GM10847 (cell line): ENCODE measurements around the gene EWSR1.

Source experiments
- POLR2A ChIP-seq: IDR thresholded peaks from 2 replicates; pipeline ENCODE4 v1.6.1; 2011; ENCODE audit not compliant: insufficient read length; ENCODE audit errors: extremely low read depth

Gene EWSR1

DNA sequence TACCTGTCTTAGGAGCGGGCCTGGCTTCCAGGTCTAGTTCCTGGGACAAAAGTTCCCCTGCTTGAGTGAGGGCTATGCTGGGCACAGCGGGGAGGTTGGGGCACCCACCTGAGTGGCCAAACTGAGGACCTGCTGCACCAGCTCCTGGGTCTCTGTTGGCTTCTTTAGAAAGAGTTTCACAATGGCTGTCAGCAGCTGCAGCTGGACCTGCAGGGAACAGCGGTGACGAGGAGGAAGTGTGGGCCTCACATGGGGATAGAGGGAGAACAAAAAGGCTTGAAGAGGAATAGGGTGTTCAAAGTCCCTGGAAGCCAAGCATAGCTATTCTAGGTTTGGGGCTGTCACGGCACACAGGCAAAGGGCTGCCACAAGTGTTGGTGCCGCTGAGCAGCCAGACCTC lies 74.1 kb downstream of the EWSR1 start:
- no peak for TF ChIP-seq POLR2A

DNA sequence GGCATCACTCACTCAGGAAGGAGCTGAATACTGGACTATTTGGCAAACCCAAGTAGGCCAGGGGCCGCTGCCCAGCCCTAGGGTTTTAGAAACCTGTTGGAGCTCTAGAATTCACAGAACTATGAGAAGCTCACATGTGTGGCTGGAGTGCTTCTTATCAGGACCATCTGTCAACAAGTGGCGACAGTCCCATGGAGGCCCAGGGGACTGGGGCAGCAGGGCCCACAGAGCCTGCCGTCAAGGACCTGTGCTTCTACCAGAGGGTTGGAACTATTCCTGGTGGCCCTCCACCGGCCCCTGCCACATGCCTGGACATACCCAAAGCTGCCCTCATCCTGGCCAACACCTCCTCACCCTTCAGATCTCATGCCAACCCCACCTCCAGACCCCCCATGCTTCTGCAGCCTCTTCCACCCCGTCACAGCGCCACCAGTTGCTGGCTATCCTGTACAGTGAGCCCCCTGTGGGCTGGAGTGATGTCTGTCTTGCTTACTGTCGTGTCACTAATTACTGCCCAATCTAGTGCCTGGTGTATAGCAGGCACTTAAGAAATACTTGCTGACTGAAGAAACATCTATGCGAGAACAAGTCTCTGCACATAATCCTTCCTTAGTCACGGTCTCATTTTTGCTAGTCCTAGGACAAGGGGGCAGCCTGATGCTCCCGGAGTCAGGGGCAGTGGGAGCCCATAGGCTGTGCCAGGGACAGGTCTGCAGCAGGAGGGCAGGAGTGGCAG lies 74.7 kb downstream of the EWSR1 start:
- no peak for TF ChIP-seq POLR2A

DNA sequence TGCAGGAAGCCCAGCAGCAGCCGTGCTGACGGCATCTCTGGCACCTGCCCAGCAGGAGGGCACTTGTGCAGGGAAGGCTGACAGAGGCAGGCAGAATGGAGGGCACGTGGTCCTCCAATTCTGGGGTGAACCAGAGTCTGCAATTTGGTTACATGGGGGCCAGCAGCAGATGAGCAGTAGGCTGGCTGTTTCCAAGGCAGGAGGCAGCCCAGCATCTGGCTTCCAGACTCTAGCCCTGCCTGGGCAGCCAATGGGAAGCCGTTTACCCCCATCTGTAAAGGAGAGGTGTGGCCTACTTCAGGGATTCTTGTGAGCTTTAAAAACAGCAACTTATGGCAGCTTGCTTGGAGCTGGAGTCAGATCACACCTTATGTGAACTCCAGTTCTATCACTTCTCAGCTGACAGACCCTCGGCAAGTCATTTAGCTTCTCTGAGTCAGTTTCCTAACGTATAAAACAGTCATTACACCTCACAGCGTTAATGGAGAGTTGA lies 75.3 kb downstream of the EWSR1 start:
- no peak for TF ChIP-seq POLR2A

DNA sequence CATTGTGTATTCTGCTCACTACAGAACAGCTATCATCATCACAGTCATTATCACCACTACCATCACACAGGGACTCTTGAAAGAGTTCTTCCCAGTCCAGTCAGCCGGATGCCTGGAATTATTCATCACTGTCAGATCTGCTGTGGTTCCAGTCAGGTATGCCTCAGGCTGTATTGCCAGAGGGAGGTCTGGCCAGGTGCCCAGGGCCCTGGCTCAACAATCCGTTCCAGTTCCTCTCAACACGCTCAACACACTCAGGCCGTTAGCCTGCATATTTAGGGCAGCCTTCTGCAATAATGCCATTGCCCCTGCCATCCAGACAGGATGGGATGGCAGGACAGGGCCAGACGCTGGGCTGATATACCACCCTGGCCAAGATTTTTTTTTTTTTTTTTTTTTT lies 76.1 kb downstream of the EWSR1 start:
- no peak for TF ChIP-seq POLR2A

DNA sequence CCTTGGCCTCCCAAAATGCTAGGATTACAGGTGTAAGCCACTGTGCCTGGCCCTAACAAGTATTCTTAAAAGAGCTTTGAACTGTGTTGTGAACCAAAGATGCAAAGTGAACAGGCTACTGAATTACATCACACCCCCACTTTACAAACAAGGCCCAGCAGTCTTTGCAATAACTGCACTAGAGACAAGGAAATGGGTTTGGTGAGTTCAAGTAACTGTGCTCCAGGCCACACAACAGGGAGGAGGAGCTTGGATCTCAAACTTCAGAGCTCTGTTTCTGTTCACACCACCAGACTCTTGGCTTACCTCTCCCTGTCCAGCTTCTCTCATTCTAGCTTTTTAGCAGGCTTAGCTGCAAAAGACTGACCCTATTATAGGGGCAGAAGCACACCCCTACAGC lies 77.9 kb downstream of the EWSR1 start:
- no peak for TF ChIP-seq POLR2A

DNA sequence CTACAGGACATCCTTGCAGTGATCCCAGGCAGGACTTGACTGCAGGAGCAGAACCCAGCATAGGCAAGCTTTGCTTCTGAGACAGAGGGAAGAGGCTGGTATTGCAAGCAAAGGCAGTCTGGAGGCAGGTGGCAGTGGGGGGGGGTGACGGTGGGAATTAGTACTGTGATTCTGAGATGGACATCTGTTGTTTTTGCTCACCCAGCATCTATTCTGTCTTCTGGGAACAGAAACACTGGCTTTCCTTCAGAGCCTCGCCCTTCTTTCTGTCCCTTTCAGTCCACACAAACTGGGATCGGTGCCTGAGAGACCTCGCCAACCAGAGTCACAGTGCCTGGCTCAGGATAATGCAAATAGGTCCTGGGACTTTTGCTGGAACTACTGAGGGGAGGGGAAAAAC lies 78.6 kb downstream of the EWSR1 start:
- TF ChIP-seq POLR2A = no peak

DNA sequence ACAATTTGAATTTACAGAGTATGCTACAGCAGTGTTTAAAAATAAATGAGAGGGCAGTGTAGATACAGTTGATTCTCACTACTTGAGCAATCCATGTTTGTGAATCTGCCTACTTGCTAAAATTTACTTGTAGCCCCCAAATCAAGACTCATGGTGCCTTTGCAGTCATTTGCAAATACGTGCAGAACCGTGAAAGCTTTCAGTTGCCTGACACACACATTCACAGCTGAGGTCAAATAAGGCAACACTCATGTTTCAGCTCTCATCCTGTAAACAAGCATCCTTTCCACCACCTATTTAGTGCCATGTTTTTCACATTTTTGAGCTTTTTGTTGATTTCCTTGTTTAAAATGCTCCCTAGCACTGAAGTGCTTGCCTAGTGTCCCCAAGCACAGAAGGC lies 80.0 kb downstream of the EWSR1 start:
- TF ChIP-seq POLR2A = no peak

DNA sequence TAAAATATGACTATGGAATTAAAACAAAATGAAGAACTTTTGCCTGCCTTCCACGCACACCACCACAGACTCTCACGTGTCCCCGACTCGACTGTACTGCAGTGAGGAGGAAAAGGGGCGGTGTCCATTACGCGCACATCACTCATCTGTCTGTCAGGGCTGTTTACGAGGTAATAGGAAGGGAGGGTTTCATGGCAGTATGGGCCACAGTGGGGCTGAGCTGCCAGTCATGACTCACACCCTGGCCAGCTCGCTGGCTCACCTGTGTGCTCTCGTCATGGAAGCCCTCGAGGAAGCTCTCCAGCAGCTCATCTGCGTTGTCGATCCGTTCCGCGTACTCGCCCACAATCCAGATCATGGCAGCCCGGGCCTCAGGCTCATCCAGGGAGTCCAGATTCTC lies 80.9 kb downstream of the EWSR1 start:
- no peak for TF ChIP-seq POLR2A
